Right lobe of liver (tissue), 4 donors: Measurements from ENCODE around the gene CHRM4.

Source experiments
- POLR2A ChIP-seq: fragments of 450-650 bp; IDR thresholded peaks from one replicate; pipeline ENCODE4 v1.6.1; 2017; ENCODE audit warnings: antibody characterized with exemption, mild to moderate bottlenecking
- TF ChIP-seq, protein P1 (sequence below), 4 donors: fragments of 200-600 bp in 3 of 4; fragments of 450-650 bp in 1 of 4; IDR thresholded peaks; one replicate each; pipeline versions ENCODE4 v1.5.1 to v1.8.0; 2016 to 2022; ENCODE audit warnings: antibody characterized with exemption in 4 of 4, mild to moderate bottlenecking in 2 of 4
- donor health status: DM: no; HTN: no; CAD: no.
- donor health status: DM: no; HTN: no; CAD: no.
- donor health status: DM: no; HTN: yes; CAD: no.

DNA sequence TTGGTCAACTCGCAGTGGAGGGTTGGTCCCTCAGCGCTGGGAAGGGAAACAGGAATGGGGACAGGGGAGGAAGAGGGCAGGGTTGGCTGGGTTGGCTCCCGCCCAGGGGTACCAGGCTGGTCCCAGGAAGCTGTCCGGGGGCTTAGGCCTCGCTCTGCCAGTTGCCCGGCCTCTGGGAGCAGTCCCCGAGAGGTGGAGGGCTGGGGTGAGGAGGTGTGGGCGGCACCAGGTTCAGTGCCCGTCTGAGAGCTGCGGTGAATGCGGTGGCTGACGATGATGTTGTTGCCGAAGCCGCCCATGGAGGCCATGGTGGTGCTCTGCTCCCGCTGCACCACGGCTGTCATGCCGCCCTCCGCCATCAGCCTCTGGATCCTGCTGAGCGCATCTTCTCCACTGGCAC lies 6.0 kb upstream of the CHRM4 start:
- TF ChIP-seq, protein P1, sequence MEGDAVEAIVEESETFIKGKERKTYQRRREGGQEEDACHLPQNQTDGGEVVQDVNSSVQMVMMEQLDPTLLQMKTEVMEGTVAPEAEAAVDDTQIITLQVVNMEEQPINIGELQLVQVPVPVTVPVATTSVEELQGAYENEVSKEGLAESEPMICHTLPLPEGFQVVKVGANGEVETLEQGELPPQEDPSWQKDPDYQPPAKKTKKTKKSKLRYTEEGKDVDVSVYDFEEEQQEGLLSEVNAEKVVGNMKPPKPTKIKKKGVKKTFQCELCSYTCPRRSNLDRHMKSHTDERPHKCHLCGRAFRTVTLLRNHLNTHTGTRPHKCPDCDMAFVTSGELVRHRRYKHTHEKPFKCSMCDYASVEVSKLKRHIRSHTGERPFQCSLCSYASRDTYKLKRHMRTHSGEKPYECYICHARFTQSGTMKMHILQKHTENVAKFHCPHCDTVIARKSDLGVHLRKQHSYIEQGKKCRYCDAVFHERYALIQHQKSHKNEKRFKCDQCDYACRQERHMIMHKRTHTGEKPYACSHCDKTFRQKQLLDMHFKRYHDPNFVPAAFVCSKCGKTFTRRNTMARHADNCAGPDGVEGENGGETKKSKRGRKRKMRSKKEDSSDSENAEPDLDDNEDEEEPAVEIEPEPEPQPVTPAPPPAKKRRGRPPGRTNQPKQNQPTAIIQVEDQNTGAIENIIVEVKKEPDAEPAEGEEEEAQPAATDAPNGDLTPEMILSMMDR (IDR thresholded peaks at IDR 0.05), result no peak
- no peak for TF ChIP-seq POLR2A
